SK-N-SH treated with all-trans-retinoic acid at 6 μM for 48 hours (cell line): ENCODE data around the gene HLA-DRA.

ENCODE experiments used
- ATAC-seq: fragments of 200-7000 bp; cut with Tn5 transposase; 3 replicates; pipeline ENCODE4 v1.9.1; 2020; ENCODE audit warnings: mild to moderate bottlenecking, moderate library complexity
- CREB5 ChIP-seq: fragments of 250-450 bp; sonication (Bioruptor Pico); IDR thresholded peaks from 2 replicates; pipeline ENCODE4 v1.5.1; 2020; ENCODE audit warnings: low read depth, mild to moderate bottlenecking, moderate library complexity
- CSDC2 ChIP-seq: fragments of 250-450 bp; sonication (Bioruptor Pico); IDR thresholded peaks from 2 replicates; pipeline ENCODE4 v1.5.0; 2020; ENCODE audit warnings: mild to moderate bottlenecking, moderate library complexity
- CSRNP3 ChIP-seq: fragments of 250-450 bp; sonication (Bioruptor Pico); IDR thresholded peaks from 2 replicates; pipeline ENCODE4 v1.5.1; 2021; ENCODE audit warnings: mild to moderate bottlenecking, moderate library complexity
- ESRRG ChIP-seq: fragments of 250-450 bp; sonication (Bioruptor Pico); IDR thresholded peaks from 2 replicates; pipeline ENCODE4 v1.6.1; 2021; ENCODE audit warnings: mild to moderate bottlenecking
- GLIS3 ChIP-seq: fragments of 250-450 bp; sonication (Bioruptor Pico); IDR thresholded peaks from 2 replicates; pipeline ENCODE4 v1.5.0; 2020; ENCODE audit warnings: mild to moderate bottlenecking, moderate library complexity
- ISL1 ChIP-seq: fragments of 250-450 bp; sonication (Bioruptor Pico); IDR thresholded peaks from 2 replicates; pipeline ENCODE4 v2.1.2; 2022; ENCODE audit warnings: mild to moderate bottlenecking, moderate library complexity
- OSR1 ChIP-seq: fragments of 250-450 bp; sonication (Bioruptor Pico); IDR thresholded peaks from 2 replicates; pipeline ENCODE4 v1.8.0; 2022; ENCODE audit warnings: moderate library complexity, mild to moderate bottlenecking, inconsistent platforms
- PATZ1 ChIP-seq: fragments of 250-450 bp; sonication (Bioruptor Pico); IDR thresholded peaks from 2 replicates; pipeline ENCODE4 v1.8.0; 2020; ENCODE audit warnings: mild to moderate bottlenecking, moderate library complexity, borderline replicate concordance
- POU6F1 ChIP-seq: fragments of 250-450 bp; sonication (Bioruptor Pico); IDR thresholded peaks from 2 replicates; pipeline ENCODE4 v1.8.0; 2021; ENCODE audit warnings: low read depth, mild to moderate bottlenecking, moderate library complexity, borderline replicate concordance
- PPARA ChIP-seq: fragments of 250-450 bp; sonication (Bioruptor Pico); IDR thresholded peaks from 2 replicates; pipeline ENCODE4 v1.5.0; 2020; ENCODE audit warnings: mild to moderate bottlenecking, borderline replicate concordance
- RARB ChIP-seq: fragments of 250-450 bp; sonication (Bioruptor Pico); IDR thresholded peaks from 2 replicates; pipeline ENCODE4 v1.8.0; 2021; ENCODE audit warnings: mild to moderate bottlenecking, moderate library complexity
- SNAI2 ChIP-seq: fragments of 250-450 bp; sonication (Bioruptor Pico); IDR thresholded peaks from 2 replicates; pipeline ENCODE4 v1.5.0; 2020; ENCODE audit warnings: mild to moderate bottlenecking, moderate library complexity
- TOX ChIP-seq: fragments of 250-450 bp; sonication (Bioruptor Pico); IDR thresholded peaks from 2 replicates; pipeline ENCODE4 v1.8.0; 2021; ENCODE audit warnings: mild to moderate bottlenecking, moderate library complexity, borderline replicate concordance
- TSHZ2 ChIP-seq: fragments of 250-450 bp; sonication (Bioruptor Pico); IDR thresholded peaks from 2 replicates; pipeline ENCODE4 v1.5.0; 2020; ENCODE audit warnings: mild to moderate bottlenecking, moderate library complexity
- ZC3H10 ChIP-seq: fragments of 250-450 bp; sonication (Bioruptor Pico); IDR thresholded peaks from 2 replicates; pipeline ENCODE4 v1.5.1; 2021; ENCODE audit warnings: mild to moderate bottlenecking, moderate library complexity
- ZFP3 ChIP-seq: fragments of 250-450 bp; sonication (Bioruptor Pico); IDR thresholded peaks from 2 replicates; pipeline ENCODE4 v1.5.0; 2020; ENCODE audit warnings: mild to moderate bottlenecking, moderate library complexity
- ZFP30 ChIP-seq: fragments of 450-650 bp; formaldehyde crosslinking; IDR thresholded peaks from 2 replicates; pipeline ENCODE4 v1.5.0; 2022; ENCODE audit warnings: mild to moderate bottlenecking, moderate library complexity
- ZNF565 ChIP-seq: fragments of 450-650 bp; formaldehyde crosslinking; conservative IDR thresholded peaks from 2 replicates; pipeline ENCODE4 v1.5.0; 2020; ENCODE audit warnings: low read depth, mild to moderate bottlenecking, moderate library complexity
- ZNF70 ChIP-seq: fragments of 450-650 bp; formaldehyde crosslinking; IDR thresholded peaks from 2 replicates; pipeline ENCODE4 v1.5.0; 2020; ENCODE audit warnings: mild to moderate bottlenecking, moderate library complexity
- ZNF8 ChIP-seq: fragments of 450-650 bp; formaldehyde crosslinking; IDR thresholded peaks from 2 replicates; pipeline ENCODE4 v1.5.0; 2020; ENCODE audit warnings: mild to moderate bottlenecking, moderate library complexity

Gene HLA-DRA

GRCh38 chr6:32460528-32460927, 20.8 kb downstream of the HLA-DRA start:
- no peak for ATAC-seq

GRCh38 chr6:32461493-32461892, 21.8 kb downstream of the HLA-DRA start:
- no peak for ATAC-seq

More at GRCh38 chr6:32460528-32460927, 20.8 kb downstream of the HLA-DRA start:
- TF ChIP-seq TSHZ2 (CRISPR knock-in tag) (no peak), CSDC2 (CRISPR knock-in tag) (no peak), PATZ1 (CRISPR knock-in tag) (no peak), ZNF70 (no peak)

More at GRCh38 chr6:32461493-32461892, 21.8 kb downstream of the HLA-DRA start:
- TF ChIP-seq CSDC2 (CRISPR knock-in tag) = no peak
- TF ChIP-seq POU6F1 = no peak
- no peak for TF ChIP-seq ZFP3
- no peak for TF ChIP-seq TOX (CRISPR knock-in tag)
- no peak for TF ChIP-seq ZNF8 (CRISPR knock-in tag)
- no peak for TF ChIP-seq ZNF565
- TF ChIP-seq GLIS3 (CRISPR knock-in tag) = no peak
- TF ChIP-seq ZC3H10 (CRISPR knock-in tag) = no peak
- no peak for TF ChIP-seq ZFP30 (CRISPR knock-in tag)
- TF ChIP-seq RARB (CRISPR knock-in tag) = no peak
- no peak for TF ChIP-seq OSR1 (CRISPR knock-in tag)
- TF ChIP-seq CSRNP3 = no peak
- TF ChIP-seq ESRRG = no peak
- no peak for TF ChIP-seq ZNF70
- no peak for TF ChIP-seq PPARA (CRISPR knock-in tag)
- TF ChIP-seq CREB5 (CRISPR knock-in tag) = no peak
- no peak for TF ChIP-seq SNAI2
- no peak for TF ChIP-seq PATZ1 (CRISPR knock-in tag)
- no peak for TF ChIP-seq ISL1
- TF ChIP-seq TSHZ2 (CRISPR knock-in tag) = no peak
